OCI-LY7 (cell line): ENCODE data around the gene MAOB.

Source experiments
- CTCF ChIP-seq: fragments of 200-600 bp; sonication (generic); conservative IDR thresholded peaks from 2 replicates; pipeline ENCODE4 v1.5.1; 2014; ENCODE audit warnings: mild to moderate bottlenecking, antibody characterized with exemption, low read length, moderate library complexity, mixed read lengths
- EZH2phosphoT487 ChIP-seq: fragments of 200-600 bp; sonication (generic); IDR thresholded peaks from 2 replicates; pipeline ENCODE4 v1.6.1; 2018; ENCODE audit warnings: low read depth, borderline replicate concordance, mild to moderate bottlenecking, mixed run types, antibody characterized with exemption, low read length, moderate library complexity, mixed read lengths

GRCh38 chrX:43836435-43837184, 45.6 kb downstream of the MAOB start:
- peak; percentile 74 for TF ChIP-seq CTCF
- no peak for TF ChIP-seq EZH2phosphoT487
